ENCODE results near the gene NRARP.

- TF ChIP-seq RFX5 (IDR thresholded peaks at IDR 0.05; ENCODE audit: borderline replicate concordance, low read depth, low read length), result no peak
- no peak for TF ChIP-seq NRF1 (IDR thresholded peaks at IDR 0.05; ENCODE audit: low read depth, low read length)
- no peak for TF ChIP-seq BRCA1 (IDR thresholded peaks at IDR 0.05; ENCODE audit: low read depth, low read length)
- TF ChIP-seq RNF2 (IDR thresholded peaks at IDR 0.05; ENCODE audit: borderline replicate concordance, low read depth, low read length, missing control alignments, poor library complexity, severe bottlenecking), result no peak
- TF ChIP-seq, protein P1, sequence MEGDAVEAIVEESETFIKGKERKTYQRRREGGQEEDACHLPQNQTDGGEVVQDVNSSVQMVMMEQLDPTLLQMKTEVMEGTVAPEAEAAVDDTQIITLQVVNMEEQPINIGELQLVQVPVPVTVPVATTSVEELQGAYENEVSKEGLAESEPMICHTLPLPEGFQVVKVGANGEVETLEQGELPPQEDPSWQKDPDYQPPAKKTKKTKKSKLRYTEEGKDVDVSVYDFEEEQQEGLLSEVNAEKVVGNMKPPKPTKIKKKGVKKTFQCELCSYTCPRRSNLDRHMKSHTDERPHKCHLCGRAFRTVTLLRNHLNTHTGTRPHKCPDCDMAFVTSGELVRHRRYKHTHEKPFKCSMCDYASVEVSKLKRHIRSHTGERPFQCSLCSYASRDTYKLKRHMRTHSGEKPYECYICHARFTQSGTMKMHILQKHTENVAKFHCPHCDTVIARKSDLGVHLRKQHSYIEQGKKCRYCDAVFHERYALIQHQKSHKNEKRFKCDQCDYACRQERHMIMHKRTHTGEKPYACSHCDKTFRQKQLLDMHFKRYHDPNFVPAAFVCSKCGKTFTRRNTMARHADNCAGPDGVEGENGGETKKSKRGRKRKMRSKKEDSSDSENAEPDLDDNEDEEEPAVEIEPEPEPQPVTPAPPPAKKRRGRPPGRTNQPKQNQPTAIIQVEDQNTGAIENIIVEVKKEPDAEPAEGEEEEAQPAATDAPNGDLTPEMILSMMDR (IDR thresholded peaks at IDR 0.05; ENCODE audit: control extremely low read depth in 1 of 3, insufficient read depth in 1 of 3, low read depth in 1 of 3, low read length in 3 of 3), result no peak
- TF ChIP-seq, protein P2, sequence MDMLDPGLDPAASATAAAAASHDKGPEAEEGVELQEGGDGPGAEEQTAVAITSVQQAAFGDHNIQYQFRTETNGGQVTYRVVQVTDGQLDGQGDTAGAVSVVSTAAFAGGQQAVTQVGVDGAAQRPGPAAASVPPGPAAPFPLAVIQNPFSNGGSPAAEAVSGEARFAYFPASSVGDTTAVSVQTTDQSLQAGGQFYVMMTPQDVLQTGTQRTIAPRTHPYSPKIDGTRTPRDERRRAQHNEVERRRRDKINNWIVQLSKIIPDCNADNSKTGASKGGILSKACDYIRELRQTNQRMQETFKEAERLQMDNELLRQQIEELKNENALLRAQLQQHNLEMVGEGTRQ (IDR thresholded peaks at IDR 0.05; ENCODE audit: low read length), result no peak
- TF ChIP-seq POLR2A (IDR thresholded peaks at IDR 0.05; ENCODE audit: control extremely low read depth in 1 of 2, low read depth in 2 of 2, low read length in 2 of 2), result no peak
- TF ChIP-seq GTF2F1 (IDR thresholded peaks at IDR 0.05; ENCODE audit: borderline replicate concordance, low read depth, low read length), result no peak
- TF ChIP-seq HDAC2 (IDR thresholded peaks at IDR 0.05; ENCODE audit: borderline replicate concordance in 1 of 2, low read depth in 2 of 2, low read length in 2 of 2), result no peak
- no peak for TF ChIP-seq E2F6 (IDR thresholded peaks at IDR 0.05)
- no peak for TF ChIP-seq FOSL1 (IDR thresholded peaks at IDR 0.05; ENCODE audit: insufficient read depth, low read depth, low read length)
- no peak for TF ChIP-seq CEBPB (IDR thresholded peaks at IDR 0.05; ENCODE audit: low read depth, low read length)
- TF ChIP-seq SRF (IDR thresholded peaks at IDR 0.05; ENCODE audit: low read depth, low read length), result no peak
Measured at GRCh38 chr9:137312852-137313325, 10.8 kb upstream of the NRARP start.
